Activated CD8-positive, alpha-beta memory T cell treated with anti-CD3 and anti-CD28 coated beads for 1 hour (primary cell): ENCODE measurements around the gene PABPC1L2B.
"Not testable (repeated sequence)": the region's sequence is repeated elsewhere in the genome, so short reads cannot be mapped to it uniquely, and the experiment has no call there.

ENCODE experiments used
- DNase-seq, 2 donors: peaks; one replicate each; pipeline ENCODE4 v3.0.0-alpha.2; 2020; ENCODE audit warnings: low read depth in 1 of 2; ENCODE audit errors: extremely low read depth in 1 of 2

Gene PABPC1L2B

GRCh38 chrX:73002733-73003132, at the start of gene PABPC1L2B:
PABPC1L2B (plus strand) TSS chrX:73002939; CDS start chrX:73003643, 704 bp downstream.
- DNase-seq = not testable (repeated sequence)

- DNase-seq = not testable (repeated sequence)
Measured at GRCh38 chrX:72959971-72960370, 42.8 kb upstream of the PABPC1L2B start.

GRCh38 chrX:72971859-72972258, 30.9 kb upstream of the PABPC1L2B start:
- DNase-seq = not testable (repeated sequence)

GRCh38 chrX:72974885-72975284, 27.9 kb upstream of the PABPC1L2B start:
- DNase-seq = not testable (repeated sequence)

GRCh38 chrX:72980894-72981469, 21.8 kb upstream of the PABPC1L2B start:
- not testable (repeated sequence) for DNase-seq

- not testable (repeated sequence) for DNase-seq
Measured at GRCh38 chrX:73004032-73004431, 1.3 kb downstream of the PABPC1L2B start.

- no peak for DNase-seq
Measured at GRCh38 chrX:73021361-73022092, 18.8 kb downstream of the PABPC1L2B start.

GRCh38 chrX:73022093-73022445, 19.3 kb downstream of the PABPC1L2B start:
- DNase-seq = not testable (repeated sequence)

- DNase-seq = no peak
Measured at GRCh38 chrX:73028876-73029275, 26.1 kb downstream of the PABPC1L2B start.
